ENCODE results near the gene CFAP46. TPM values are rescaled to one million over a fixed set of nuclear protein-coding genes. Genes with fewer than 3 reads are reported as not detected.

CFAP46 gene
- total and polyA plus RNA-seq, 4 donors, result 3.1 to 18.8 (median 7.1) TPM

- 89 to 93% methylated on average over 25 to 27 of the region's 27 CpGs for WGBS, 2 donors
- H3K27me3 ChIP-seq (ENCODE audit: control insufficient read depth in 3 of 3, insufficient read depth in 3 of 3, low read length in 2 of 3), result peaks cover 0 to 10% (median 5%) of the 10 kb centered on the region in 3 donors
These were observed 134.7 kb downstream of the CFAP46 start for GRCh38 chr10:132807621-132808049.

DNA sequence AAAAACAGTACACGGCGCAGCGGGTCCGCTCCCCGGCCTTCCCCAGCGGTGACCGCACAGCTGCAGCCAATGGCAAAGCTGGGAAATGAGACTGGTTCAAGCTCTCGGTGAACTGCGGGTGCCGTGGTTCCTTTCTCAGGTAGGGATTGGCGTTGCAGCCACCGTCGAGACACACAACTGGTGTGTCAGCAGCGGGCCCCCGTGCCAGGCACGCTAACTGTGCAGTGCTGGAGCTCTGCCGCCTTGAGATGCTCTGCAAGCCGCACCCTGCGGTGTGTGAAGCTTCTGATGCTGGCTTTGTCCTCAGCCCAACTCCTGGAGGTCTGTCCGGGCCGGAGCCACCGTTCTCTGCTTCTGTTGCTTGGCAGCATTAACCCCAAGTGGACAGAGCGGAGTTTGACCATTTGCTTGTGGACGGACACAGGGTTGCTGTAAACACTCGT, 135.8 kb downstream of the CFAP46 start:
- Histone ChIP-seq H3K9ac (ENCODE audit: insufficient read depth in 1 of 2, low read length in 2 of 2) (no peak overlapping the region), H3K4me1 (ENCODE audit: control insufficient read depth in 5 of 5, insufficient read depth in 5 of 5, low read length in 5 of 5) (peaks cover 0 to 5% (median 0%) of the 10 kb centered on the region in 5 donors), H3K27me3 (ENCODE audit: control insufficient read depth in 3 of 3, insufficient read depth in 3 of 3, low read length in 2 of 3) (peaks cover 0 to 12% (median 5%) of the 10 kb centered on the region in 3 donors), H3K27ac (ENCODE audit: low read depth in 1 of 2, low read length in 1 of 2) (no peak overlapping the region), H3K9me3 (ENCODE audit: control insufficient read depth in 4 of 4, insufficient read depth in 3 of 4, low read length in 3 of 4) (peaks cover 0 to 8% (median 1%) of the 10 kb centered on the region in 4 donors), H3K4me3 (no peak overlapping the region), H3K36me3 (ENCODE audit: control insufficient read depth in 4 of 4, insufficient read depth in 4 of 4, low read length in 4 of 4) (no peaks in the 10 kb centered on the region)
- ATAC-seq (ENCODE audit: insufficient read depth, low FRiP score) (no peak), DNase-seq (no peak)
- no peak for TF ChIP-seq CTCF (IDR thresholded peaks at IDR 0.05; ENCODE audit: control extremely low read depth, extremely low read depth)
- 77 to 80% methylated on average over 25 of the region's 25 CpGs for WGBS, 2 donors

More at GRCh38 chr10:132807621-132808049, 134.7 kb downstream of the CFAP46 start:
- Histone ChIP-seq H3K4me3 (no peak overlapping the region), H3K4me1 (ENCODE audit: control insufficient read depth in 5 of 5, insufficient read depth in 5 of 5, low read length in 5 of 5) (peaks cover 0 to 5% (median 0%) of the 10 kb centered on the region in 5 donors), H3K36me3 (ENCODE audit: control insufficient read depth in 4 of 4, insufficient read depth in 4 of 4, low read length in 4 of 4) (no peaks in the 10 kb centered on the region), H3K27ac (ENCODE audit: low read depth in 1 of 2, low read length in 1 of 2) (no peak overlapping the region), H3K9ac (ENCODE audit: insufficient read depth in 1 of 2, low read length in 2 of 2) (no peak overlapping the region), H3K9me3 (ENCODE audit: control insufficient read depth in 4 of 4, insufficient read depth in 3 of 4, low read length in 3 of 4) (peaks cover 0 to 2% (median 0%) of the 10 kb centered on the region in 4 donors)
- ATAC-seq (ENCODE audit: insufficient read depth, low FRiP score) (no peak), DNase-seq (no peak)
- TF ChIP-seq CTCF (IDR thresholded peaks at IDR 0.05; ENCODE audit: control extremely low read depth, extremely low read depth), result no peak

DNA sequence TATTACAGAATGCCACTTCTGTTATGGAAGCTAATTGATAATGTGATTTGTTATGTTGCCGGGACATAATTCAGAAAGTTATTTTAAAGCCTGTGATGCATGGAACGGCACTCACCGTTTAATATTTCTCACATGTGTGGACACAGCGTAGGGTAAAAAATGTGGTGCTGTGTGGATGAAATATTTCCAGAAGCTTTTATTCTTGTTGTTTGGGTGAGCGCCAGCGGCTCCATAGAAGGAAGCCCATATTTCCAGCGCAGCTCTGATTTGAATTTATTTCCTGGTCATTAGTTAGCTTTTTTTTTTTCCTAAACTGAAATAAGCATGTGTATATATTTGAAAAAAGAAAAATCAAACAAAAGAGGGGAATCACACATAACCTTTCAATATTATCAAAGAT, 136.3 kb downstream of the CFAP46 start:
- Histone ChIP-seq H3K9me3 (ENCODE audit: control insufficient read depth in 4 of 4, insufficient read depth in 3 of 4, low read length in 3 of 4) (peaks cover 0 to 7% (median 1%) of the 10 kb centered on the region in 4 donors), H3K27ac (ENCODE audit: low read depth in 1 of 2, low read length in 1 of 2) (no peak overlapping the region), H3K9ac (ENCODE audit: insufficient read depth in 1 of 2, low read length in 2 of 2) (no peak overlapping the region), H3K27me3 (ENCODE audit: control insufficient read depth in 3 of 3, insufficient read depth in 3 of 3, low read length in 2 of 3) (peaks cover 0 to 12% (median 5%) of the 10 kb centered on the region in 3 donors), H3K36me3 (ENCODE audit: control insufficient read depth in 4 of 4, insufficient read depth in 4 of 4, low read length in 4 of 4) (no peaks in the 10 kb centered on the region), H3K4me1 (ENCODE audit: control insufficient read depth in 5 of 5, insufficient read depth in 5 of 5, low read length in 5 of 5) (peaks cover 0 to 5% (median 0%) of the 10 kb centered on the region in 5 donors), H3K4me3 (no peak overlapping the region)
- DNase-seq (peak in 2 of 3 donors; percentile 39 to 58), ATAC-seq (ENCODE audit: insufficient read depth, low FRiP score) (no peak)
- no peak for TF ChIP-seq CTCF (IDR thresholded peaks at IDR 0.05; ENCODE audit: control extremely low read depth, extremely low read depth)
- 60 to 85% methylated on average over 7 of the region's 7 CpGs for WGBS, 2 donors

DNA sequence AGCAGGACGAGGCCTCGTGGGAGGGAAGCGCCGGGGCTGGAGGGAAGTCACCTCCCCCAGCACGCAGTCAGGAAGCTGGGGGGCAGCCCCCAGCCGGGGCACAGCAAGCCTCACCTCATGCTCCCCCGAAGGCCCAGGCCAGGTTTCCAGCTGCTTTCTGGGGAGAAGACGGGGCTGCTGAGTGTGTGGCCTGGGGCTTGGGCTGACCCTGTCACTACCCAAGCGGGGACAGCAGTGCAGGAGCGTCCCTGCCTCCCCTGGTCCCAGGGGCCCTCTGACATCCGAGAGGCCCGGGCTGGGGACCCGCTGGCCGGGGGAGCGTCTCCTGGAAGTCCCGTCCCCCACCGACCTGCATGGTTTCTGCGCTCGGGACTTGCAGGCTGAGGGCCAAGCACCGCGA, 136.8 kb downstream of the CFAP46 start:
- WGBS, 2 donors, result 51 to 55% methylated on average over 20 to 21 of the region's 21 CpGs
- Histone ChIP-seq H3K4me1 (ENCODE audit: control insufficient read depth in 5 of 5, insufficient read depth in 5 of 5, low read length in 5 of 5) (peaks cover 0 to 5% (median 0%) of the 10 kb centered on the region in 5 donors), H3K27ac (ENCODE audit: low read depth in 1 of 2, low read length in 1 of 2) (no peak overlapping the region), H3K9me3 (ENCODE audit: control insufficient read depth in 4 of 4, insufficient read depth in 3 of 4, low read length in 3 of 4) (peaks cover 0 to 7% (median 1%) of the 10 kb centered on the region in 4 donors), H3K36me3 (ENCODE audit: control insufficient read depth in 4 of 4, insufficient read depth in 4 of 4, low read length in 4 of 4) (no peaks in the 10 kb centered on the region), H3K27me3 (ENCODE audit: control insufficient read depth in 3 of 3, insufficient read depth in 3 of 3, low read length in 2 of 3) (peaks cover 0 to 12% (median 5%) of the 10 kb centered on the region in 3 donors), H3K4me3 (no peak overlapping the region), H3K9ac (ENCODE audit: insufficient read depth in 1 of 2, low read length in 2 of 2) (no peak overlapping the region)
- TF ChIP-seq CTCF (IDR thresholded peaks at IDR 0.05; ENCODE audit: control extremely low read depth, extremely low read depth), result no peak
- DNase-seq (no peak), ATAC-seq (ENCODE audit: insufficient read depth, low FRiP score) (no peak)

Measured in lung (tissue), 12 donors.